T-cell (primary cell): ENCODE measurements around the gene SHCBP1L. TPM values are rescaled to one million over a fixed set of nuclear protein-coding genes. Genes with fewer than 3 reads are reported as not detected.

Experiments used
- ATAC-seq, 4 experiments: fragments of 200-7000 bp in 3 of 4; fragments of 150-1000 bp in 1 of 4; cut with Tn5 transposase; replicated peaks in 1 of 4; 1 replicate in 3 of 4; 2 replicates in 1 of 4; pipeline ENCODE4 v1.10.0; 2021; ENCODE audit warnings: moderate library complexity in 3 of 4, mild to moderate bottlenecking in 2 of 4, moderate number of reproducible peaks in 1 of 4
- CTCF ChIA-PET, 2 donors: fragments of 300-600 bp; sonication (Branson Sonifier 250); formaldehyde crosslinking; loops; one replicate each; lab custom pipeline; 2022; ENCODE audit warnings: antibody characterized with exemption in 2 of 2; lab: Charles Lee
- POLR2A ChIA-PET, 2 donors: fragments of 300-600 bp; sonication (Branson Sonifier 250); formaldehyde crosslinking; loops; one replicate each; lab custom pipeline; 2022; ENCODE audit warnings: antibody characterized with exemption in 2 of 2; lab: Charles Lee
- DNase-seq, 35 experiments: peaks; one replicate each; pipeline versions ENCODE4 v3.0.0 to v3.0.0-alpha.2; 2013 to 2023
- H3K27ac ChIP-seq: one replicate; pipeline ENCODE4 v1.5.1; 2013; ENCODE audit warnings: low read length
- H3K27me3 ChIP-seq, 2 experiments: replicated peaks in 1 of 2; 1 replicate in 1 of 2; 2 replicates in 1 of 2; pipeline versions ENCODE4 v1.6.1 to v1.7.0; 2013; ENCODE audit warnings: low read length in 1 of 2, mixed read lengths in 1 of 2; ENCODE audit not compliant: control insufficient read depth in 2 of 2, insufficient read depth in 2 of 2; ENCODE audit errors: extremely low read depth in 1 of 2
- H3K36me3 ChIP-seq, 2 donors: 1 replicate in 1 of 2; 2 replicates in 1 of 2; pipeline versions ENCODE4 v1.6.1 to v1.7.0; 2013; ENCODE audit warnings: low read length in 1 of 2; ENCODE audit not compliant: control insufficient read depth in 2 of 2, insufficient read depth in 1 of 2; ENCODE audit errors: extremely low read depth in 1 of 2
- H3K4me1 ChIP-seq, 2 experiments: 1 replicate in 1 of 2; 2 replicates in 1 of 2; pipeline versions ENCODE4 v1.6.1 to v1.7.0; 2013; ENCODE audit warnings: low read length in 2 of 2, mixed read lengths in 1 of 2; ENCODE audit not compliant: insufficient read depth in 2 of 2, control insufficient read depth in 1 of 2; ENCODE audit errors: extremely low read depth in 1 of 2
- H3K4me3 ChIP-seq, 2 donors: 1 replicate in 1 of 2; 2 replicates in 1 of 2; pipeline versions ENCODE4 v1.5.1 to v1.7.0; 2013; ENCODE audit warnings: mild to moderate bottlenecking in 2 of 2, low read length in 1 of 2, moderate library complexity in 1 of 2; ENCODE audit not compliant: control insufficient read depth in 1 of 2; ENCODE audit errors: extremely low read depth in 1 of 2
- H3K9me3 ChIP-seq: 2 replicates; pipeline ENCODE4 v1.7.0; 2013
- H3K27ac Mint-ChIP-seq, 2 donors: one replicate each; pipeline ENCODE4 v1.8.0; 2020 to 2021; ENCODE audit warnings: mild to moderate bottlenecking in 2 of 2, mixed read lengths in 2 of 2
- H3K27me3 Mint-ChIP-seq, 2 donors: one replicate each; pipeline ENCODE4 v1.8.0; 2021 to 2022; ENCODE audit warnings: mixed read lengths in 2 of 2
- H3K36me3 Mint-ChIP-seq: one replicate; pipeline ENCODE4 v1.8.0; 2021; ENCODE audit warnings: mixed read lengths
- H3K4me1 Mint-ChIP-seq, 3 donors: one replicate each; pipeline ENCODE4 v1.8.0; 2020 to 2022; ENCODE audit warnings: mixed read lengths in 3 of 3, mild to moderate bottlenecking in 1 of 3
- H3K4me3 Mint-ChIP-seq, 3 donors: one replicate each; pipeline ENCODE4 v1.8.0; 2020 to 2022; ENCODE audit warnings: mild to moderate bottlenecking in 3 of 3, mixed read lengths in 3 of 3, moderate library complexity in 3 of 3
- H3K9me3 Mint-ChIP-seq, 3 donors: one replicate each; pipeline ENCODE4 v1.8.0; 2020 to 2022; ENCODE audit warnings: mixed read lengths in 3 of 3
- WGBS: methylation state at CpG from one replicate; pipeline ENCODE4 v1.1.5; 2013; ENCODE audit warnings: missing lambda C conversion rate; ENCODE audit not compliant: insufficient coverage; 5-methylcytosine and 5-hydroxymethylcytosine counted together
- total RNA-seq, 35 experiments: library from RNA in 6 of 35; stranded (reverse) in 6 of 35; fragments of 120-200 nt in 1 of 35; gene quantifications; one replicate each; pipeline versions ENCODE4 v1.2.1 to v1.2.4 and lab custom pipeline; 2013 to 2026

Gene SHCBP1L
- total RNA-seq, 5 donors from 2014 or later (not counting 1 experiment from before 2014, with no cell fraction given): not detected

GRCh38 chr1:182968151-182968741, 15.3 kb upstream of the SHCBP1L start:
- no peak overlapping the region for H3K4me3 ChIP-seq
- H3K27me3 ChIP-seq: peaks cover 0 to 11% of the 10 kb centered on the region in 2 experiments
- no peak overlapping the region for H3K27ac ChIP-seq
- 45% methylated on average over 1 of the region's 4 CpGs for WGBS
- H3K36me3 ChIP-seq: no peaks in the 10 kb centered on the region
- Mint-ChIP-seq H3K9me3 (no peaks in the 10 kb centered on the region), H3K27ac (no peak overlapping the region), H3K27me3 (peaks cover 11 to 24% of the 10 kb centered on the region in 2 donors), H3K36me3 (no peaks in the 10 kb centered on the region), H3K4me1 (no peaks in the 10 kb centered on the region), H3K4me3 (no peak overlapping the region)
- ChIA-PET CTCF (no interaction called here), POLR2A (no interaction called here)
- no peaks in the 10 kb centered on the region for H3K9me3 ChIP-seq
- no peaks in the 10 kb centered on the region for H3K4me1 ChIP-seq
- DNase-seq (no peak), ATAC-seq (no peak)

DNA sequence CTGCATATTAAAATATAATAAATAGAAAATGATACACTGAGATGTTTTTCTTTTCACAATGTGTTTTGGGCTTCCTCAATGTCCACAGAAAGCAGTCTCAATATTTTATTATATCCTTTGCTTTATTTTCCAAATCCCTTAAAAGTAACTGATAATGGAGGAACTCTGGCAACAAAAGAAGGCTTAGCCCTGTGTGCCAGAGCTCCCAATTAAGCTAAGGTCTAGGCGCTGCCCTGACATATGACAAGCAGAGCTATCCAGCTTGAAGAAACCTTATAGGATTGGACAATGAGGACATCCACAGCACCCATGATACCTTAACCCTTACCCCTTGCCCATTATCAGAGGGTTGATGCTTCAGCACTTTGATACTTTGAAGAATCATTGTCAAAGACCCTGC, 12.9 kb upstream of the SHCBP1L start:
- Mint-ChIP-seq H3K4me3 (no peak overlapping the region), H3K4me1 (peaks cover 0 to 3% (median 3%) of the 10 kb centered on the region in 3 donors), H3K9me3 (no peaks in the 10 kb centered on the region), H3K36me3 (no peaks in the 10 kb centered on the region), H3K27ac (no peak overlapping the region), H3K27me3 (peaks cover 12 to 27% of the 10 kb centered on the region in 2 donors)
- H3K4me1 ChIP-seq: no peaks in the 10 kb centered on the region
- ChIA-PET POLR2A (no interaction called here), CTCF (interaction anchor here in 1 of 2 donors (0.6 kb wide), 1 partner anchor 56 kb away, joined by 4 read pairs; no protein-coding TSS in a partner anchor)
- peaks cover 0 to 11% of the 10 kb centered on the region in 2 experiments for H3K27me3 ChIP-seq
- WGBS: no CpG with 5 or more reads among the region's 1 CpG
- DNase-seq (no peak), ATAC-seq (no peak)
- no peaks in the 10 kb centered on the region for H3K9me3 ChIP-seq
- H3K4me3 ChIP-seq: no peak overlapping the region
- no peaks in the 10 kb centered on the region for H3K36me3 ChIP-seq
- no peak overlapping the region for H3K27ac ChIP-seq

DNA sequence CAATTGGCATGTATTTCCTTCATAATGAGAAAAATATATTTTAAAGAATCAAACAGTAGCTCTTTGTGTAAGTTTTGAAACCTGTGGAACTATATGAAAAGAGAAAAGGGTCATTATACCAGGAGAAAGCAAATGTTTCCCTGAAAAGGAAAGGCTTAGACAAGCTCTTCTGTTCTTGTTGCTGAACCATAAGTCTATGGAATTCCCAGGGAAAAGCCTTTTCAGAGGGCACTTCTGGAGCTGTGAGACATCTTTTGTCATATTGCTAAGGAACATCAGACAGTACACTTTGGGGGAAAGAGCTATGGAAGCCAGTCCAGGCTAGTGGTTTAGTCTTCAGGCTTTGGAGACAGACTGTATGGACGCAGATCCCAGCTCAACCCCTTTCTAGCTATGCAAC, 12.1 kb upstream of the SHCBP1L start:
- Mint-ChIP-seq H3K27me3 (peaks cover 11 to 26% of the 10 kb centered on the region in 2 donors), H3K9me3 (no peaks in the 10 kb centered on the region), H3K27ac (no peak overlapping the region), H3K4me3 (no peak overlapping the region), H3K36me3 (no peaks in the 10 kb centered on the region), H3K4me1 (peaks cover 0 to 3% (median 3%) of the 10 kb centered on the region in 3 donors)
- DNase-seq: no peak
- no CpG with 5 or more reads among the region's 1 CpG for WGBS
- no peak for ATAC-seq
- no peak overlapping the region for H3K4me3 ChIP-seq
- H3K27me3 ChIP-seq: peaks cover 0 to 13% of the 10 kb centered on the region in 2 experiments
- no peaks in the 10 kb centered on the region for H3K9me3 ChIP-seq
- POLR2A ChIA-PET: no interaction called here
- CTCF ChIA-PET: interaction anchor here in 1 of 2 donors (0.7 kb wide), 1 partner anchor 929 kb away, joined by 3 read pairs; no protein-coding TSS in a partner anchor
- no peaks in the 10 kb centered on the region for H3K4me1 ChIP-seq
- H3K36me3 ChIP-seq: no peaks in the 10 kb centered on the region
- H3K27ac ChIP-seq: no peak overlapping the region

DNA sequence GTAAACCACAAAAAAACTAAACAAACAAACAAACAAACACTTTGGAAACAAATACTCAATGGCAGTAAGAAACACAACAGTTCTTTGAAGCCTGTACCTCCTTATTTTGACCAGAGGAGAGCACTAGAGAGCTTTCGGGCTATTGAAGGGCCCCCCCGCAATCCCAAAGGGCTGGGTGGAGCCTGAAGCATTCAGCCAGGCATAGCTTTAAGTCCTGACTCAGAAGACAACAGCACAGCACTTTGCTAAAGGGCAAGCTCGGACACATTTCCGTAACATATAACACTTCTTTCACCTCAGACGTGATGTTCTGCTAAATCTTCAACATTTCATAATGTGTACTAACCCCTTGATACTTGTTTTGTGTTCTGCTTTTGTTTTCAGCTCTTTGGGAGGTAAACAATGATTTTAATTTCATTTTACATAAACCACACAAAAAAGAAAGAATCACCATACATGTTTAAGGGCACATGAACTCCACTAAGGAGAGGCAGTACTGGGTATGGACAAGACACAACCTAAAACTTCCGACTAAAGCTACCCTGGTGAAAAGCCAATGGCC, 9.7 kb upstream of the SHCBP1L start:
- Histone ChIP-seq H3K27me3 (peaks cover 0 to 24% of the 10 kb centered on the region in 2 experiments), H3K36me3 (no peaks in the 10 kb centered on the region), H3K9me3 (no peaks in the 10 kb centered on the region), H3K4me3 (no peak overlapping the region), H3K4me1 (no peaks in the 10 kb centered on the region), H3K27ac (no peak overlapping the region)
- ATAC-seq (peak in 3 of 4 experiments; percentile 50 to 64 (median 64)), DNase-seq (peak in 4 of 35 experiments; percentile 9 to 27 (median 16))
- Mint-ChIP-seq H3K27me3 (peaks cover 13 to 17% of the 10 kb centered on the region in 2 donors), H3K36me3 (no peaks in the 10 kb centered on the region), H3K27ac (no peak overlapping the region), H3K4me1 (peaks cover 0 to 3% (median 3%) of the 10 kb centered on the region in 3 donors), H3K4me3 (no peak overlapping the region), H3K9me3 (no peaks in the 10 kb centered on the region)
- ChIA-PET POLR2A (no interaction called here), CTCF (no interaction called here)
- 0% methylated on average over 1 of the region's 6 CpGs for WGBS

DNA sequence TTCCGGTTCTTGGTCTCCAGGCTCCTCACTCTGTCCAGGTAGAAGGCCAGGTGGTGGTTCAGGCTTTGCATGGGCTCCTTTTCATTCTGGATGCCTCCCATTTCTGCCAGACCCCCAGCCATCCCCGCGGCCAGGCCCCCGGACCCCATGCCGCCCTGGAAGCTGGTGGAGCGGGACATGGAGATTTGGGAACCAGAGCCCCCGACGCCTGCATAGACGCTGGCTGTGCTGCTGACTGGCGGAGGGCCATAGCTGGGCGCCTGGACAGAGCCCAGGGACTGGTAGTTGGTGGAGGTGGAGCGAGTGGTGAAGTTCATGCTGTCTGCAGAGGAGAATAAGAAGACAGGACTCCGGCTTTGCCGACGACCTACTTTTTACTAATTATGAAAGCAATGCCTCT, 7.1 kb upstream of the SHCBP1L start:
- H3K36me3 Mint-ChIP-seq: no peaks in the 10 kb centered on the region
- H3K4me3 Mint-ChIP-seq: no peak overlapping the region
- peaks cover 16 to 28% of the 10 kb centered on the region in 2 donors for H3K27me3 Mint-ChIP-seq
- no peak overlapping the region for H3K27ac Mint-ChIP-seq
- Histone ChIP-seq H3K36me3 (no peaks in the 10 kb centered on the region), H3K4me1 (no peaks in the 10 kb centered on the region), H3K27me3 (peaks cover 0 to 31% of the 10 kb centered on the region in 2 experiments), H3K27ac (no peak overlapping the region), H3K4me3 (no peak overlapping the region), H3K9me3 (no peaks in the 10 kb centered on the region)
- H3K9me3 Mint-ChIP-seq: peaks cover 0 to 7% (median 0%) of the 10 kb centered on the region in 3 donors
- no peak for DNase-seq
- 92% methylated on average over 7 of the region's 15 CpGs for WGBS
- ChIA-PET CTCF (interaction anchor here in 1 of 2 donors (0.7 kb wide), 1 partner anchor 330 kb away, joined by 3 read pairs; no protein-coding TSS in a partner anchor), POLR2A (no interaction called here)
- ATAC-seq: no peak
- H3K4me1 Mint-ChIP-seq: peaks cover 0 to 3% (median 3%) of the 10 kb centered on the region in 3 donors

DNA sequence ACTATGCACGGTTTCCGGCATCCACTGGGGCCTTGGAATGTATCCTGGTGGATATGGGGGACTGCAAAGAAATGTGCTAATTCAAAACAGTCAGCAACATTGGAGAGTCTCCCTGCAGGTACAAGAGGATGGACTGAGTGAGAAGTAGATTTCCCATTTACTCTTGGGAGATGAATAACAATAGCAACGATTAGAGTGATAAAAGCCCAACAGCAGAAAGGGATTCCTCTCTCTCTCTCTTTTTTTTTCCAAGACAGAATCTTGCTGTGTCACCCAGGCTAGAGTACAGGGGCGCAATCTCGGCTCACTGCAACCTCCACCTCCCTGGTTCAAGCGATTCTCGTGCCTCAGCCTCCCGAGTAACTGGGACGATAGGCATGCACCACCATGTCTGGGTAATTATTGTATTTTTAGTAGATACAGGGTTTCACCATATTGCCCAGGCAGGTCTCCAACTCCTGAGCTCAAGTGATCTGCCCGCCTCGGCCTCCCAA, 5.0 kb upstream of the SHCBP1L start:
- Histone ChIP-seq H3K27ac (no peak overlapping the region), H3K36me3 (no peaks in the 10 kb centered on the region), H3K27me3 (peaks cover 0 to 31% of the 10 kb centered on the region in 2 experiments), H3K4me1 (no peaks in the 10 kb centered on the region), H3K4me3 (no peak overlapping the region), H3K9me3 (no peaks in the 10 kb centered on the region)
- peaks cover 31 to 32% of the 10 kb centered on the region in 2 donors for H3K27me3 Mint-ChIP-seq
- peaks cover 0 to 3% (median 3%) of the 10 kb centered on the region in 3 donors for H3K4me1 Mint-ChIP-seq
- POLR2A ChIA-PET: no interaction called here
- H3K9me3 Mint-ChIP-seq: peaks cover 0 to 7% (median 0%) of the 10 kb centered on the region in 3 donors
- H3K27ac Mint-ChIP-seq: no peak overlapping the region
- CTCF ChIA-PET: no interaction called here
- no peaks in the 10 kb centered on the region for H3K36me3 Mint-ChIP-seq
- no peak overlapping the region for H3K4me3 Mint-ChIP-seq
- no peak for ATAC-seq
- WGBS: 75% methylated on average over 2 of the region's 11 CpGs
- no peak for DNase-seq
